DOHH2 (cell line): ENCODE measurements around the gene ZNF691.

ENCODE experiments used
- EZH2phosphoT487 ChIP-seq: fragments of 200-600 bp; sonication (generic); IDR thresholded peaks from 2 replicates; pipeline ENCODE4 v1.6.1; 2017; ENCODE audit warnings: borderline replicate concordance, mild to moderate bottlenecking, antibody characterized with exemption, low read length, moderate library complexity, mixed read lengths
- TF ChIP-seq, protein P1 (sequence below): fragments of 200-600 bp; sonication (generic); IDR thresholded peaks from one replicate; pipeline ENCODE4 v1.5.1; 2014; ENCODE audit warnings: antibody characterized with exemption, mild to moderate bottlenecking, low read depth, low read length; ENCODE audit not compliant: poor library complexity, severe bottlenecking

DNA sequence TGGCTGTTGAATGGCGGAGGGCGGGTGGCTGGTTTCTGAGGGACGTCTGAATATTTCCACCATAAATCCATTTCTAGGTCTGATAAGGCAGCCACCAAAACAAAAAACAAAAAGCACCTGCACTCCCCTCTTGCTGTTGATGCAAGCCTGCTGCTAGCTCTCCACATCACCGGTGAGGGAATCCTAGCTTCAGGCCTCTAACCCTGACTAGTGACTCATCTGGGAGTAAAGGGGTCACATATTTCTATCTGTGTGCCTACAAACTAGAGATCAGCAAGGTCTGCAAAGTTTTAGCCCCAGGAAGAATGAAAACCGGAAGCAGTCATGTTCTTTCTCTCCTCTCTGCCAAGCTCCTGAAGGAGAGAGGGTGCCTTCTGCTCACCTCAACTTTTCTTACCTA lies 39.8 kb upstream of the ZNF691 start:
- TF ChIP-seq, protein P1, sequence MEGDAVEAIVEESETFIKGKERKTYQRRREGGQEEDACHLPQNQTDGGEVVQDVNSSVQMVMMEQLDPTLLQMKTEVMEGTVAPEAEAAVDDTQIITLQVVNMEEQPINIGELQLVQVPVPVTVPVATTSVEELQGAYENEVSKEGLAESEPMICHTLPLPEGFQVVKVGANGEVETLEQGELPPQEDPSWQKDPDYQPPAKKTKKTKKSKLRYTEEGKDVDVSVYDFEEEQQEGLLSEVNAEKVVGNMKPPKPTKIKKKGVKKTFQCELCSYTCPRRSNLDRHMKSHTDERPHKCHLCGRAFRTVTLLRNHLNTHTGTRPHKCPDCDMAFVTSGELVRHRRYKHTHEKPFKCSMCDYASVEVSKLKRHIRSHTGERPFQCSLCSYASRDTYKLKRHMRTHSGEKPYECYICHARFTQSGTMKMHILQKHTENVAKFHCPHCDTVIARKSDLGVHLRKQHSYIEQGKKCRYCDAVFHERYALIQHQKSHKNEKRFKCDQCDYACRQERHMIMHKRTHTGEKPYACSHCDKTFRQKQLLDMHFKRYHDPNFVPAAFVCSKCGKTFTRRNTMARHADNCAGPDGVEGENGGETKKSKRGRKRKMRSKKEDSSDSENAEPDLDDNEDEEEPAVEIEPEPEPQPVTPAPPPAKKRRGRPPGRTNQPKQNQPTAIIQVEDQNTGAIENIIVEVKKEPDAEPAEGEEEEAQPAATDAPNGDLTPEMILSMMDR = no peak
- TF ChIP-seq EZH2phosphoT487 = no peak
